SK-N-MC (cell line): Measurements from ENCODE around the gene KRTAP6-1.

Experiments
- DNase-seq: peaks from one replicate; pipeline ENCODE4 v3.0.0-alpha.2; 2011; ENCODE audit warnings: low read depth, low spot score
- H3K27ac ChIP-seq: fragments of 200-600 bp; sonication (generic); 2 replicates; pipeline ENCODE4 v1.5.1; 2016; ENCODE audit warnings: mixed run types
- H3K36me3 ChIP-seq: fragments of 200-600 bp; sonication (generic); 2 replicates; pipeline ENCODE4 v1.6.1; 2017; ENCODE audit warnings: antibody characterized with exemption, low read length, mixed read lengths; ENCODE audit not compliant: insufficient read depth
- H3K4me3 ChIP-seq: fragments of 200-600 bp; sonication (generic); 2 replicates; pipeline ENCODE4 v1.5.1; 2016
- H3K9ac ChIP-seq: fragments of 200-600 bp; sonication (generic); 2 replicates; pipeline ENCODE4 v1.8.0; 2017; ENCODE audit warnings: mixed run types, mixed read lengths; ENCODE audit not compliant: insufficient read length
- H3K9me3 ChIP-seq: fragments of 200-600 bp; sonication (generic); 2 replicates; pipeline ENCODE4 v1.6.1; 2017; ENCODE audit warnings: low read depth, mild to moderate bottlenecking, antibody characterized with exemption, low read length, moderate library complexity, mixed read lengths
- EZH2 ChIP-seq: fragments of 200-600 bp; sonication (generic); IDR thresholded peaks from one replicate; pipeline ENCODE4 v1.6.1; 2017; ENCODE audit warnings: antibody characterized with exemption
- FOXP2 ChIP-seq: optimal IDR thresholded peaks from 2 replicates; pipeline ENCODE3; 2011; ENCODE audit warnings: mild to moderate bottlenecking, moderate library complexity; ENCODE audit not compliant: insufficient read depth; ENCODE audit errors: extremely low read length, control extremely low read depth
- POLR2AphosphoS5 ChIP-seq: IDR thresholded peaks from 2 replicates; pipeline ENCODE4 v1.6.1; 2012; ENCODE audit warnings: mild to moderate bottlenecking, low read depth, low read length, borderline replicate concordance

The KRTAP6-1 gene, protein sequence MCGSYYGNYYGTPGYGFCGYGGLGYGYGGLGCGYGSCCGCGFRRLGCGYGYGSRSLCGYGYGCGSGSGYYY

DNA sequence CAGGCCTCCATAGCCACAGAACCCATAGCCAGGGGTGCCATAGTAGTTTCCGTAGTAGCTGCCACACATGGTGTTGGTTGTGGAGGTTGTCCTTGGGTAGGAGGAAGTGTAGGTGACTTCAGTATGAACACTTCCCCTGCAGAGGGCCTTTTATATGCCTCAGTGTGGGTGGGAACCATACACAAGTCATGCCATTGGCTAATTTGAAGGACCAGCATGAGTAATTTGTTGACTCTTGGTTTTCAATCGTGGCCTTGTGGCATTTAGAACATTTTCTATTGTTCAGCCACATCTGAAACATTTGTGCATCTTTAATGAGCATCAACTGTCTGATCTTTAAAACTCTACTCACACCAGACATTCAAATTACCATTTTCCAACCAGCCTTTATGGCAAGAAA is at the start of gene KRTAP6-1:
Gene KRTAP6-1 (minus strand): TSS at position 95 of the 400 bp plus-strand sequence. CDS start 26 bp downstream, at position 69.
- Histone ChIP-seq H3K36me3 (no peaks in the 10 kb centered on the region), H3K9ac (no peak within 1 kb of the TSS), H3K27ac (no peak within 1 kb of the TSS), H3K9me3 (no peaks in the 10 kb centered on the region), H3K4me3 (no peak within 1 kb of the TSS)
- no peak for DNase-seq
- TF ChIP-seq POLR2AphosphoS5: no peak
- TF ChIP-seq FOXP2: no peak
- TF ChIP-seq EZH2: no peak

DNA sequence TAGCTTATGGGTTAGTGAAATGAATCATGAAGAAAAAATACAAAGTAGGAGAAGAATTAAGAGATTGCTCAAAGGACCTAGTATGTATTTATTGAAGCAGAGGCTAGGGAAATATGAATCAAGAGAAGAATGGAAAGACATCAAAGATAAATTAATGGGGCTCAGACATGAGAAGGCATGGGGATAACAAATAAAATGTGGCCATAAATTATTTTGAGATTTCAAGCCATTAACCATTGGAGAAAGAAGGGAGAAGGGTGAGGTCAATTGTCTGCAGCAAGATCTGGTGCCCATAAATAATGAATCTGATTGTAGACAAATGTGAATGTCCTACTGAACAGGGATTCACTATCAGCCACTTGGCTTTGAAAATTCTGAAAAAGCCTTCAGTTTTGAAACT is 39.2 kb upstream of the KRTAP6-1 start:
- Histone ChIP-seq H3K36me3 (no peaks in the 10 kb centered on the region), H3K4me3 (no peak overlapping the region), H3K9me3 (no peaks in the 10 kb centered on the region), H3K27ac (no peak overlapping the region), H3K9ac (no peak overlapping the region)
- DNase-seq: no peak
- TF ChIP-seq POLR2AphosphoS5 (no peak), EZH2 (no peak), FOXP2 (no peak)

DNA sequence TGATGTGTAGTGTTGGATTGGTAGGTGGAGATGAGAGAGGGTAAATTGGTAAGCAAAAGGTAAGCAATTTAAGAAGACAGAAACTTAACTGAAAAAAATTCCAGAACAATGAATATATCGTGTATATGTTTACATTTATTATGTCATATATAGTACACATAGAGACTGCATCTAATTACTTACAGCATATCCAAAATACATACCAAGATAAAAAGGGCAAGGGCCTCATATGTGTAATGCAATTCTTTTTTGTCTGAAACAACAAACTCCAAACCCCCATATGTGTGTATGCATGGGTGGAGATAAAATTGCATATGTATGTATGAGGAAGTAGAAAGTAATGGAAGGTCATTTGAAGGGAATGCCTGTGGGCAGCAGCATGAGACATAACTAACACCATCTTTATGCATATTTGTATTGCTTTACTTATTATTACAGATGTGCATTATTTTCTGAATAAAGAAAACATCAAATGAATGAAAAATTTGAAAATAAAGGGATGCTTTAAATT is 33.2 kb upstream of the KRTAP6-1 start:
- DNase-seq: no peak
- no peak for TF ChIP-seq POLR2AphosphoS5
- no peak for TF ChIP-seq EZH2
- no peak for TF ChIP-seq FOXP2
- Histone ChIP-seq H3K36me3 (no peaks in the 10 kb centered on the region), H3K9ac (no peak overlapping the region), H3K27ac (no peak overlapping the region), H3K4me3 (no peak overlapping the region), H3K9me3 (no peaks in the 10 kb centered on the region)

DNA sequence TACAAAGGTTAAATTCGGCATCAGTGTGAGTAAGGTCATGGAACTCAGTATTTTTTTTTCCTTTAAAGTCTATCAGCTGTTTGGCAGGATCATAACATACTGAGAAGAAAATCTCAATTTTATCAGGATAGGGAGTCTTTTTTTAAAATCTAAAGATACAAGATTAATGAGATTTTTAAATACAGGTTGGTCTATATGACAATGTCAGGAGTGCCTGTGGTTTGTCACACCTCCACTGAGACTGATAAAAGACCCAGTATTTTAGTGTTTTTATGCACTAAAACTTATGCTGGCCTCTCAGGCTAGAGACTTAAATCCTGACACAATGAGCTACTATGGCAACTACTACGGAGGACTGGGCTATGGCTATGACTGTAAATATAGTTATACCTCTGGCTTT is 28.8 kb upstream of the KRTAP6-1 start, which contains the start of gene KRTAP20-3:
Gene KRTAP20-3 (plus strand): TSS at position 301 of the 400 bp plus-strand sequence.
- Histone ChIP-seq H3K4me3 (no peak within 1 kb of the TSS), H3K9me3 (no peaks in the 10 kb centered on the region), H3K36me3 (no peaks in the 10 kb centered on the region), H3K27ac (no peak within 1 kb of the TSS), H3K9ac (no peak within 1 kb of the TSS)
- TF ChIP-seq EZH2 (no peak), FOXP2 (no peak), POLR2AphosphoS5 (no peak)
- DNase-seq: no peak

DNA sequence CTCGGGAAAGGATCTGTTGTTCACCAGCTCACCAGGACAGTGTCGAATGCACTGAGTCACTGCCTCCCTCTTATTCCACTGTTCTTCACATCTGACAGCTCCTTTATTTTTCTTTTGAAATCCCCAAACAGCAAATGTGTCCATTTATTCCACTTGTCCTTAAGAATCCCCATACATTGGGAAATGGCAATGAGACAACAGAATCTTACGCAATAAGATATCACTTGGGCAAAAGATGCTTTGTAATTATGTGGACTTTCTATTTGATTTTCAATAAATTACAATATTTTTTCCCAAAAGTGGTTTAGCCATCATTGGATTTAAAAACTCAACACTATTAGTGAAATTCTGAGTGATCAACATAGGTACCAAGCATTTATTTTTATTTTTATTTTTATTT is 25.0 kb upstream of the KRTAP6-1 start:
- TF ChIP-seq FOXP2 (no peak), POLR2AphosphoS5 (no peak), EZH2 (no peak)
- H3K36me3 ChIP-seq: no peaks in the 10 kb centered on the region
- no peak overlapping the region for H3K9ac ChIP-seq
- H3K9me3 ChIP-seq: no peaks in the 10 kb centered on the region
- no peak for DNase-seq
- no peak overlapping the region for H3K4me3 ChIP-seq
- no peak overlapping the region for H3K27ac ChIP-seq

DNA sequence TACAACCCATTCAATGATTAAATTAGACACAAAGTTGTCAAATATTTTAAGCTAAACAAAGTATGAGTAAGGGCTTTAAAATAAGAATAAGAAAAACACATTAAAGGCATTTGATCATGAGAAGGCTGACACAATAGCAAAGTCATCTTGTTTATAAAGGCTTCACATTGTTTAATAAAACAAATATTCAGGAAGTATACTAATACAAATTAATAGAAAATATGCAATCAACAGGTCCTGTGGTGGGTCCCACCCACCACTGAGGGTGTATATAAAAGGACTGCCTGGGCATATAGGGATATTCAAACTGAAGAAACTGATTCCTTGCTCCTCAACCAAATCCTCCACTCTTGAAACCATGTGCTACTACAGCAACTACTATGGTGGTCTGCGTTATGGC is 21.2 kb upstream of the KRTAP6-1 start, which contains the start of gene KRTAP20-2:
Gene KRTAP20-2 (plus strand): TSS at position 301 of the 400 bp plus-strand sequence. CDS start 58 bp downstream, at position 359.
- H3K36me3 ChIP-seq: no peaks in the 10 kb centered on the region
- H3K4me3 ChIP-seq: no peak within 1 kb of the TSS
- DNase-seq: no peak
- TF ChIP-seq POLR2AphosphoS5: no peak
- no peak for TF ChIP-seq EZH2
- TF ChIP-seq FOXP2: no peak
- no peak within 1 kb of the TSS for H3K27ac ChIP-seq
- no peak within 1 kb of the TSS for H3K9ac ChIP-seq
- no peaks in the 10 kb centered on the region for H3K9me3 ChIP-seq

DNA sequence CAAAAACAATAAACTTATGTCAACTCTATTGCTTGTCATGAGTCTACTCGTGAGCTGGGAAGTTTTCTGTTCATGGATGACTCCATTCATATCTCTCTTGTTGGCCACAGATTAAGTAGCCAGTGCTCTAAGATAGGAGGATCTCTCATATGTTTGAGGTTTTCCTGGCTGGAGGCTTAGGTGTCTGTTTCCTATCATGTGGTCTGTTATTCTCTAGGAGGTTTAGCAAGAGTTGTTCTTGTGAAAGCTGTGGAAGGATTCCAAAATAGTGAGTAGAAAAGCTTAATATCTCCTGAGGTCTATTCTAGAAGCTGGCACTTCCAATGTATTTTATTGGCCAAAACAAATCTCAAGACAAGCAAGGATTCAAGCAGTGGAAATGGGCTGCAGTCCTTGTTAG is 15.5 kb upstream of the KRTAP6-1 start:
- Histone ChIP-seq H3K4me3 (no peak overlapping the region), H3K9me3 (no peaks in the 10 kb centered on the region), H3K9ac (no peak overlapping the region), H3K36me3 (no peaks in the 10 kb centered on the region), H3K27ac (no peak overlapping the region)
- TF ChIP-seq EZH2 (no peak), POLR2AphosphoS5 (no peak), FOXP2 (no peak)
- no peak for DNase-seq

DNA sequence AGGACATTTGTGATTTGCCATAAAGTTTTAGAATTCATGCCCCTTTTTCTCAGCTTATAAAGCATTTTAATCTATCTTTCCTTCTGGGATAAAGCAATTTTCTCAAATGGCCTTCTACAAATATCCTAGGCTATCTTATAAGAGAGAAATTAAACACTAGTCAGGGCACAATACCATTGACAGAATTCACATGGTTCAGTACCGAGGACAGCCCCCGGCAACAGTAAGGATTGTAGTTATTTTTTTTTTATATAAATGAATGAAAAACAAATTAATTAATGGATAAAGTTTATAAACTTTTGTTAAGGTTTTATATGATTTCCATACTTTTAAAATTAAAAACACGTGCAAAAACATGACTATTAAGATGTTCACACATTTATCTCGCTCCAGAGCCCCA is 14.4 kb upstream of the KRTAP6-1 start:
- no peak overlapping the region for H3K9ac ChIP-seq
- H3K9me3 ChIP-seq: no peaks in the 10 kb centered on the region
- H3K4me3 ChIP-seq: no peak overlapping the region
- no peak for TF ChIP-seq EZH2
- no peak for TF ChIP-seq FOXP2
- TF ChIP-seq POLR2AphosphoS5: no peak
- H3K27ac ChIP-seq: no peak overlapping the region
- no peaks in the 10 kb centered on the region for H3K36me3 ChIP-seq
- DNase-seq: no peak

DNA sequence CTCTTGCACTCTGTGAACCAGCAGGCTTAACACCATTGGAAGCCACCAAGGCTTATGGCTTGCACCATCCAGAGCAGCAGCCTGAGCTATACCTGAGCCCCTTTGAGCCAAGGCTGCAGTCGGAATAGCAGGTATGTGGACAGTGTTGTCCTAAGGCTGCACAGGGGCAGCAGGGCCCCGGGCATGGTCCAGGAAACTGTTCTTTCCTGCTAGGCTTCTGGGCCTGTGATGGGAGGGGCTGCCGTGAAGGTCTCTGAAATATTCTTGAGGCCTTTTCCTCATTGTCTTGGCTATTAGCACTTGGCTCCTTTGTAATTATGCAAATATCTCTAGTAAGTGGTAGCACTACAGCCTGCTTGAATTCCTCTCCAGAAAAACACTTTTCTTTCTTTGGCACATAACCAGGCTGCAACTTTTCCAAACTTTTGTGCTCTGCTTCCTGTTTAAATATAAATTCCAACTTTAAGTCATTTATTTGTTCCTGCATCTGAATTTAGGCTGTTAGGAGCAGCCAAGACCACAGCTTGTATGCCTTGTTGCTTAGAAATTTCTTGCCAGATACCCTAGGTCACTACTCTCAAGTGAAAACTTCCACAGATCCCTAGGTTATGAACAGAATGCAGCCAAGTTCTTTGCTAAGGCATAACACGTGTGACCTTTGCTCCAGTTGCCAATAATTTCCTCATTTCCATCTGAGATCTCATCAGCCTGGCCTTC is 11.9 kb upstream of the KRTAP6-1 start:
- Histone ChIP-seq H3K36me3 (no peaks in the 10 kb centered on the region), H3K9ac (no peak overlapping the region), H3K27ac (no peak overlapping the region), H3K4me3 (no peak overlapping the region), H3K9me3 (no peaks in the 10 kb centered on the region)
- TF ChIP-seq FOXP2: no peak
- no peak for DNase-seq
